WTC11 (cell line): ENCODE results near the gene NSMCE1.

Experiments used
- CREM ChIP-seq: sonication (generic); formaldehyde crosslinking; IDR thresholded peaks from 2 replicates; pipeline ENCODE4 v1.8.1; 2022; ENCODE audit warnings: mild to moderate bottlenecking, missing genetic modification reagents, moderate library complexity
- SMAD4 ChIP-seq: sonication (generic); formaldehyde crosslinking; IDR thresholded peaks from 2 replicates; pipeline ENCODE4 v1.8.0; 2022; ENCODE audit warnings: mild to moderate bottlenecking, missing genetic modification reagents
- ZBTB21 ChIP-seq: sonication (generic); formaldehyde crosslinking; IDR thresholded peaks from 2 replicates; pipeline ENCODE4 v1.8.1; 2023; ENCODE audit warnings: mild to moderate bottlenecking, missing genetic modification reagents, borderline replicate concordance
- TF ChIP-seq, protein P1 (sequence below): sonication (generic); formaldehyde crosslinking; IDR thresholded peaks from 2 replicates; pipeline ENCODE4 v1.8.1; 2023; ENCODE audit warnings: mild to moderate bottlenecking, missing genetic modification reagents, moderate library complexity

DNA sequence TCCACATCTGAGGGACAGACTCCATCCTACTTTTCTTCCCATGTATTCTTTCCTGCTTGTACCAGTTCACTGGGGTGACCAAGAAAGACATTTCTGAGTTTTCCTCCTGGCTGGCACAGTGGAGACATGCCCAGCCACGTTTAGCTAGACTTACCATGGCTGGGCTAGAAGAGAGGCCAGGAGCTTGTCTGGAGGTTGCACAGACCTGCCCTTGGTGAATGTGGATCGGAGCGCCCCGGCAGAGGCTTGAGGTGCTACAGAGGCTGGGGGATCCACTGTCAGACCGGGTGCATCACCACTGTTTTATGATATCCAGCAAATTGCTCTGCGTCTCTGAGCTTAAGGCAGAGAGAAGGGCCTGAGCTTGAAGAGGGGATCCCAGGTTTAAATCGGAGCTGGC is 48.7 kb upstream of the NSMCE1 start:
- TF ChIP-seq, protein P1, sequence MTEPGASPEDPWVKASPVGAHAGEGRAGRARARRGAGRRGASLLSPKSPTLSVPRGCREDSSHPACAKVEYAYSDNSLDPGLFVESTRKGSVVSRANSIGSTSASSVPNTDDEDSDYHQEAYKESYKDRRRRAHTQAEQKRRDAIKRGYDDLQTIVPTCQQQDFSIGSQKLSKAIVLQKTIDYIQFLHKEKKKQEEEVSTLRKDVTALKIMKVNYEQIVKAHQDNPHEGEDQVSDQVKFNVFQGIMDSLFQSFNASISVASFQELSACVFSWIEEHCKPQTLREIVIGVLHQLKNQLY: no peak
- TF ChIP-seq CREM (CRISPR knock-in tag) (no peak), ZBTB21 (no peak), SMAD4 (CRISPR knock-in tag) (no peak)
